Heart left ventricle (tissue), 13 donors: ENCODE data around the gene TMIGD1.

Experiments used
- CTCF ChIP-seq, 12 donors: fragments of 200-600 bp; sonication (generic) in 4 of 12; IDR thresholded peaks; one replicate each; pipeline versions ENCODE4 v1.5.0 to v1.8.0; 2018 to 2022; ENCODE audit warnings: antibody characterized with exemption in 12 of 12, mild to moderate bottlenecking in 5 of 12
- POLR2A ChIP-seq, 2 donors: fragments of 450-650 bp; IDR thresholded peaks; one replicate each; pipeline ENCODE4 v1.6.1; 2017; ENCODE audit warnings: antibody characterized with exemption in 2 of 2, mild to moderate bottlenecking in 2 of 2, moderate library complexity in 2 of 2
- donor health status: ischemic (EF 13 %, LVEDD 7.1; RV severe dilation, severe dysfunction).
- donor health status: DM: no; HTN: yes; CAD: no.
- donor health status: DM: no; HTN: no; CAD: no.
- donor health status: ischemic (EF 25% LVEDD 6.9; RV normal size, moderate dysfunction).
- donor health status: ischemic (EF 25% LVEDD 5.7; RV mildly dilated, moderate dysfunction).
- donor health status: ischemic (EF 35%, LVEDD 5.7; RV mildly dilated, moderate dysfunction).
- donor health status: nonischemic (EF 11% LVEDD 7.7; RV severe dilation, severe dysfunction).
- donor health status: DM: yes; HTN: yes; CAD: no.
- donor health status: PGD.
- donor health status: ischemic (EF 29% LVEDD 5.4; RV normal size, mild dysfunction).
- donor health status: nonischemic (EF 23%, LVEDD 6.1; RV moderate dilation, normal function).

DNA sequence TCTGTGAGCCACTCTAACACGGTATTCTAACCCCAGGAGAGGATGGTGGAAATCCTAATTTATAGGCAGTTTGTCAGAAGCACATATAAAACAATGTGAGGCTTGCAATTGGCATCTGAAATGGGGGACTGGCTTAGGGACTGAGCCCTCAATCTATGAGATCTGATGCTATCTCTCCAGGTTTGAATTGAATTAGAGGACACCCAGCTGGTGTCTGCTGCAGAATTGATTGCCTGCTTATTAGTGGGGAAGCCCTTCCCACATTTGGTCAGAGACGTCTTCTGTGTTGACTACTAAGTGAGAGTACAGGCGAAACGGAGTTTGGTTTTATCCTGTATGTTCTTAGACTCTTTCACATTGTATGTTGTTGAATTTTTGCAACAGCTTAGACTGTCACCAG, 13.6 kb upstream of the TMIGD1 start:
- TF ChIP-seq POLR2A (IDR thresholded peaks at IDR 0.05) (no peak), CTCF (IDR thresholded peaks at IDR 0.05) (no peak)
